NOMO-1 treated with DMSO at 0.1 percent for 48 hours (cell line): ENCODE data around the gene SPO11.
"Not testable (repeated sequence)": the region's sequence is repeated elsewhere in the genome, so short reads cannot be mapped to it uniquely, and the experiment has no call there.

Experiments
- DNase-seq: peaks from one replicate; lab custom pipeline; 2025; ENCODE audit not compliant: unreplicated experiment; lab: John Stamatoyannopoulos, UW

SPO11 gene

DNA sequence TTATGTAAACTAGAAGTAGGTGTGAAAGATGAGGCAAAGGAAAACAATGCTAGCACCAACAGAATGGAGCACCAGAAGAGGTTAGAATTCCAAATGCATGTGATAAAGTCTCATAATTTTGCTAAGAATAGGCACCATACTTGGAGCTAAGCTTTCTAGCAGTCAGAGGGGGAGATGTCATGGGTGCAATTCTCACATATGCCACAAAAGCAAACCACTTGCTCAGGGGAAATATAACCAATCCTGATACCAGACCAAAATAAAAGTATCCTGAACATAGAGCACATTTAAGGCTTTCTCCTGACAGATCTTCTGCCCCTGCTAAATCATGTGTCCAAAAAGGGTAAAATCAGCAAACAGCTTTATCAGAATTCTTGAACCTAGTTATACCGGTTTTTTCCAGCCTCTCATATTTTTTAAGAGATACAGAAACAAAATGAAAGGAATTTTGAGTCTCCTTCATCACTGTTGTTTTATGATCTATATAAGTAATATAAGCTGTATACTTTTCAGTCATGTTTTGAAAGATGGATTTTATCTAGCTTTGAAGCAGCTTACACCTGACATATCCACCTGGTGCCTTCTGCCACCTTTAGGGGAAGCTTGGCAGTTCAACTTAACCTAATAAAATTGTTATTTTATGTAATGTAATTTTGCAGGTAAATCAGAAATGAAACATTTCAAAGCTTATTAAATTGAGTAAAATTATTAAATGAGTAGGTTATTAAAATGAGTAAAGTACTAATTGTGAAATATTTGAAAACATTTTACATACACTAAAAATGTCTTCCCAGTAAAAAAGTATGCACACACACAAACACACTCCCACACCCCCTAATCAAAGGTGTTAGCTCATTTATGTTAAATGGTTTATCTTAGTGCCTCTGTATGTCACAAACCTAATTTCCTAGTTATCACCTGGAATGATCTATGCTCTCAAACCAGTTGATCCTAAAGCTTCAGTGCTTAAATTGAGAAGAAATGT, 2.8 kb downstream of the SPO11 start:
- DNase-seq, result no peak

DNA sequence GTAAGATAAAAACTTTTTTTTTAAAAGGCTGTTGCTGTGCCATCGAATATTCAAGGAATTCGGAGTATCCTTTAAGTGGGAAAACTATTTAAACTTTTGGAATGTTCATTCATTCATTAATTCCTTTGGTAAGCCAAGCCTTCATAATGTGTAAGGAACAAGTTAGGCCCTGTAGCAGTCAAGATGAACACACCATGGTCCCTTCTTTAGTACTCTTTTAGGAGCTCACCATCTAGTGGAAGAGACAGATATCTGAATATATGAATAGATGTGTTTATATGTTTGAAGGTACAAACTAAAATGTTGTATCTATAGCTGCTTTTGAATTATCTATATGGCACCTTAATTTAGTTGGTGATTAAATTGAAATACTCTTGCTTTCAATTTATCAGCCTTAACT, 5.8 kb downstream of the SPO11 start:
- DNase-seq, result peak; percentile 10

DNA sequence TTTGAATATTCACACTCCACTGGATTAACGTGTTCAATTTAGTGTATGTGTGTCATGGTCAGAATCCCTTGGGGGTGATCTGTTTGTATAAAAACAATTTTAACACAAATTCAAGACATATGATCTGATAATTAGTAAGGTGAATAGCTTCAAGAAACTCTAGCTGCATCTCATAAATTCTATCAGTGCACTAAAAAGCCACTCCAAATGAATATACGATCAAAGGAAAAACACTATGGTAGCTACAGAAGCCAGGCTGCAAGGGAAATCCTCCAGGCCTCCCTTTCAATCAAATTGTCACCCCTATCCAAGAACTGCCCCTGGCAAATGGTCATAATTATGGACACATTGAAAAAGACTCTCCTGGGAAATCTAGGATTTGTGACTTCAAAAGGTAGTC, 12.1 kb downstream of the SPO11 start:
- no peak for DNase-seq

DNA sequence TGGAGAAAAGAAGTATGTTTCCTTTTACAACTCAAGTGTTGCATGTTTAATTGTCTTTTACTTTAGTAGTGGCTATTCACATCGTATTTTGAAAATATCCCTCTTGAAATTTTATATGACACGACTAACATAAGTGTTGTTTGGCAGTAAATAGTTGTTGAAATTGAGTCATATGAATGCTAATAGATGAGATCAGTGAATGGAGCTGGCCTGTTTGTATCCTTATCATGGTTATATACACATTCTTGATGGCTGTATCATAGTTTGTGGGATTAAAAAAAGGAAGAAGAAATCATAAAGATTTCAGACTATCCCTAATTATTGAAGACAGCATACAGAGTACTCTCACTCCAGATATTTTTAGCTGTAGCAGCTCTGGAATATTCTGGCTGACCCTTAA, 13.2 kb downstream of the SPO11 start:
- DNase-seq, result no peak

DNA sequence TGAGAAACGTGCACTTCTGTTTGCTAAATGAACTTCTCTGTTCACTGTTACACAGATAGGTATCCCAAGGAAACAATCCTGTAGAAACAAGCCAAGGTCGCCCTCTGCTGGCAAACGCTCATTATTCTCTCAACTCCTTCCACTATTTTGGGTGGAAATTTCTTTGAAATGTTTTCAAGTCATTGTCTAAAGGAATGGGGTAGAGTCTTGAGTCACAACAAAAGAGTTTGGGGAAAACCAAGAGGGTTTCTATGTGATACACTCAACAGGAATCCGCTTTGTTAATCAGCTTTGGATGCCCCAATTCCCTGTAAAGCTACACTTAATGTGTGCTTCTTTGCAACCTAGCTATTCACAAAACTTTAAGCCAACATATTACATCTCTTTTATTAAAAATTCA, 16.9 kb downstream of the SPO11 start:
- peak; percentile 69 for DNase-seq

DNA sequence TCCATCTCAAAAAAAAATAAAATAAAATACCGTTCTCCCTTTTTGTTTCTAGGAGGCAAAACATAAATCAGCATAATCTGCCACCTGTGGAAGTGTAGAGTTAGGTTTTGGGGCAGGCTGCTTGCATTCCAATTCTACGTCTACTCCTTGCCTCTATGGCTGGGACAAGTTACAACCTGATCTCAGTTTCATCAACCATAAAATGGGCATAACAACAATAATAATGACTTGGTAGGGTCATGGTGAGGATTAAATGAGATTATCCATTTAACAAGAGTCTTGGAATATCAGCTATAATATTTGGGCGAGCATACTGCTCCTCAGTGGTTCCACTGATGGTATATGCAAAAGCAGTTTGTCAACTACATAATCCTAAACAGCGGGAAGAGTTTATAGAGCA, 17.8 kb downstream of the SPO11 start:
- DNase-seq, result no peak

DNA sequence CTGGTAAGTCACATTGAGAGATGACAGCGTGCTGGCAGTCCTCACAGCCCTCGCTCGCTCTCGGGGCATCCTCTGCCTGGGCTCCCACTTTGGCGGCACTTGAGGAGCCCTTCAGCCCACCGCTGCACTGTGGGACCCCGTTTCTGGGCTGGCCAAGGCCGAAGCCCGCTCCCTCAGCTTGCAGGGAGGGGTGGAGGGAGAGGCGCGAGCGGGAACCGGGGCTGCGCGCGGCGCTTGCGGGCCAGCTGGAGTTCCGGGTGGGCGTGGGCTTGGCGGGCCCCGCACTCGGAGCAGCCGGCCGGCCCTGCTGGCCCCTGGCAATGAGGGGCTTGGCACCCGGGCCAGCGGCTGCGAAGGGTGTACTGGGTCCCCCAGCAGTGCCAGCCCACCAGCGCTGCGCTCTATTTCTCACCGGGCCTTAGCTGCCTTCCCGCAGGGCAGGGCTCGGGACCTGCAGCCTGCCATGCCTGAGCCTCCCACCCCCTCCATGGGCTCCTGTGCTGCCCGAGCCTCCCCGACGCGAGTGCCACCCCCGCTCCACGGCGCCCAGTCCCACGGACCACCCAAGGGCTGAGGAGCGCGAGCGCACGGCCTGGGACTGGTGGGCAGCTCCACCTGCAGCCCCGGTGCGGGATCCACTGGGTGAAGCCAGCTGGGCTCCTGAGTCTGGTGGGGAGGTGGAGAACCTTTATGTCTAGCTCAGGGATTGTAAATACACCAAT, 18.8 kb downstream of the SPO11 start:
- not testable (repeated sequence) for DNase-seq

DNA sequence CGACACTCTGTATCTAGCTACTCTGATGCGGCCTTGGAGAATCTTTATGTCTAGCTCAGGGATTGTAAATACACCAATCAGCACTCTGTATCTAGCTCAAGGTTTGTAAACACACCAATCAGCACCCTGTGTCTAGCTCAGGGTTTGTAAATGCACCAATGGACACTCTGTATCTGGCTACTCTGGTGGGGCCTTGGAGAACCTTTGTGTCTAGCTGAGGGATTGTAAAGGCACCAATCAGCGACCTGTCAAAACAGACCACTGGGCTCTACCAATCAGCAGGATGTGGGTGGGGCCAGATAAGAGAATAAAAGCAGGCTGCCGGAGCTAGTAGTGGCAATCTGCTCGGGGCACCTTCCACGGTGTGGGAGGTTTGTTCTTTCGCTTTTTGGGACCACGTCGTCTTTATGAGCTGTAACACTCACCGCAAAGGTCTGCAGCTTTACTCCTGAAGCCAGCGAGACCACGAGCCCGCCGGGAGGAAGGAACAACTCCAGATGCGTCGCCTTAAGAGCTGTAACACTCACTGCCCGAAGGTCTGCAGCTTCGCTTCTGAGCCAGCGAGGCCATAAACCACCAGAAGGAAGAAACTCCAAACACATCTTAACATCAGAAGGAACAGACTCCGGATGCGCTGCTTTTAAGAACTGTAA, 19.4 kb downstream of the SPO11 start:
- not testable (repeated sequence) for DNase-seq

DNA sequence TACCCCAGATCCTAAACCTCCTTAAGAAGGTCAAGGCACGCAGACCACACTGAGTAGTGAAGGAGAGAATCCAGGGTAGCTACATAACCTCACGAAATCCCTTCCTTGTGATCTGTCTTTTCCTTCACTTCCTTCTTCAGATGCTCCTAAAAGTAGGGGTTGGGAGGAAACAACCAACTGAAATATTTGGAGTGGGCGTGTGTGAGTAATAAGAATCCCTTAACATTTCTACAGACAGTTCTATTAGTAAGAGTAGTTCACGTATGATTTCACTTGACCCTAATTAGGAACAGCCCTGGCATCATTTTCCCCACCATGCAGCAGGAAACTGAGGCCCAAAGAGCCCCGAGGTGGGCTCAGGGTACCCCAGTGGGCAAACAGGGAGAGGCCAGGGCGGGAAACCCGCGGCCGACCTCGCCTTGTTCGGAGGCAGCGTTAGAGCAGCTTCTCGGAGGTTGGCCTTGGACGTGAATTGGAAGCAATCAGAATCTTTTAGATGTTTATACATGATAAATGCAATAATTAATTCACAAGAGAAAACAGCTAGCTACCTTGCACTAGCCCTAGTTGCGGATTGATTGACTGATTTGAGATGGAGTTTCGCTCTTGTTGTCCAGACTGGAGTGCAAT, 20.6 kb downstream of the SPO11 start:
- DNase-seq, result no peak

DNA sequence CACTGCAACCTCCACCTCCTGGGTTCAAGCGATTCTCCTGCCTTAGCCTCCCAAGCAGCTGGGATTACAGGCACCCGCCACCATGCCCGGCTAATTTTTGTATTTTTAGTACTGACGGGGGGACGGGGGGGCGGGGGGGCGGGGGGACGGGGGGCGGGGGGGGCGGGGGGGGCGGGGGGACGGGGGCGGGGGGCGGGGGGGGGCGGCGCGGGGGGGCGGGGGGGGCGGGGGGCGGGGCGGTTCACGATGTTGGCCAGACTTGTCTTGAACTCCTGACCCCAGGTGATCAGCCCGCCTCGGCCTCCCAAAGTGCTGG, 21.1 kb downstream of the SPO11 start:
- not testable (repeated sequence) for DNase-seq

DNA sequence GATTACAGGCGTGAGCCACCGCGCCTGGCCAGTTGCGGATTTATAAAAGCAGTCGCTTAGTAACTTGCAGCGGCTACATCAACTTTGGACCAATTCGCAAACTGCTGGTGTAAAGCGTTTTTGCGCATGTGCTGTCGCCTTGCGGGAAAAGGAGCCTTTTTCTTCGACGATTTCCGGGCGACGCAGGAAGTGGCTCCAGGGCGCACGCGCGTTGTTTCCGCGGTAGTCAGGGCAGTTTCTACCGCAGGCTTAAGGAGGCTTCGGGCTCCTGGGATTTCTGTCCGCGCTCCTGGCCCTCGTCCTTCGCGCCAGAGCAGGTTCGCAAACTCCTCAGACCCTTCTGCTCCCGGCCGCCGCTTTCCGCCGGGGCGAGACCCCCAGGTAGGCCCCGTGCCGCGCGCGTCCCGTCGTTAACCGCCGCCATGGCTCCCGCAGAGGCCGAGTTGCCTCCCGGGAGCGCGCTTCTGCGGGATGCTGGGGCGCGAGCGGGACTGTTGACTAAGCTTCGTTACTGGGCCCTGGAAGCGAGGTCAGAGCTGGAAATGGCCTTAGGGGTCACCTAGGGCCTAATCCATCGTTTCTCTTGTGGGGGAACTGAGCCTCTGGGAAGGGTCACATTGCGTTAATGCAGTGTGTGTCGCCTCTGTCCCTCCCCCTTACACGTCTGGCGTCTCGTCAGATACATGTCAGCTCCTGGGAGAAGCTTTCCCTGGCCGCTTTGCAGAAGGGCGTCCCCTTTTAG, 21.6 kb downstream of the SPO11 start, which contains the start of gene RAE1:
Gene RAE1 (plus strand): TSS at position 214 of the 742 bp plus-strand sequence. CDS start 2,784 bp downstream, outside the sequence.
- peak; percentile 87 for DNase-seq

DNA sequence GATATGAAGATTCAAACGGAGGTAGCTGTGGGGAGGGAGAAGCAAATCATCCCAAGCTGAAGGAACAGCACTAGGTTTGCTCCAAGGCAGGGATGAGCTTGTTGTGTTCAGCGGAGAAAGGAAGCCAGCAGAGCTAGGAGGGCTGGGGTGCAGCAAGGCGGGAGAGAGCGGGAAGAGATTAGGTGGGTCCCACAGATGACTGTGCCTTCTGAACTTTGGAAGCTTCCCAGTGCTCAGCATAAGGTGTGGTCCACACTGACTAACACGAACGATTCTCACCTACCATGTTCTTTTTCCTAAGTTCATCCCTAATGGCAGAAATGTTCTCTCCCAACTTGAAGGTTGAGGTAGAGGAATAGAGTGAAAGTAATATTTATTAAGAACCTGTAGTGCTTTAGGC, 22.7 kb downstream of the SPO11 start:
- DNase-seq, result no peak

DNA sequence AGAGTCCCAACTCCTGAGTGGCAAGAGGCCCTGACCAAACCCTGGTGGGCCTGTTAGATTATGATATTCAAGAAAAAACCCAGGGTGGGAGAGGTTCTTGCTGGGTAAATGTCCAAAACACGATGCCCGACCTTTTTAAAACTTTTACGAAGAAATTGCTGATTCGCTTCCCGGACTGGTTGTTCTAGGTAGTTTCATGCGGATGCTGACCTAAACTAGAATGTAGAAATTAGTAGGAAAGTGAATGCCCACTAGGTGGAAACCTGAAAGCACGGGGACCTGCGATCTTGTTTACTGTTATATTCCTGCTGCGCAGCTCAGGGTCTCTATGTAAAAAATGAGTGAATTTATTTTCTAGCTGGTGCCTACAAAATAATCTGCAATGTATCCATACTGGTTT, 23.7 kb downstream of the SPO11 start:
- DNase-seq, result no peak

DNA sequence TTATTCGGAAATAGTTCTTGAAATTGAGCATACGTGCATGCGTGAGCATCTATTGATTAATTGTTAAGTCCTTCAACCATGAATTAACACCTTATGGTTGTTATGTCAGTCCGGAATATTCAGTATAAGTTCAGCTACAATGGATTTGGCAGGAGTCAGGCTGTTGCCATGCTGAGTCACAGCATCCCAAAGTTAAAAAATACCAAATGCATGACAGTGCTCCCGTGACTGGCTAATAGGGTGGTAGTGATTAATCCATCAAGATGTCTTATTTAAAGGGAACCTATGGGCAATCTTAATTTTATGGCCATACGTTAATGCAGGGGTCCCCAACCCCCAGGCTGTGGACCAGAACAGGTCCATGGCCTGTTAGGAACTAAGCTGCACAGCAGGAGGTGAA, 31.9 kb downstream of the SPO11 start:
- DNase-seq, result no peak

DNA sequence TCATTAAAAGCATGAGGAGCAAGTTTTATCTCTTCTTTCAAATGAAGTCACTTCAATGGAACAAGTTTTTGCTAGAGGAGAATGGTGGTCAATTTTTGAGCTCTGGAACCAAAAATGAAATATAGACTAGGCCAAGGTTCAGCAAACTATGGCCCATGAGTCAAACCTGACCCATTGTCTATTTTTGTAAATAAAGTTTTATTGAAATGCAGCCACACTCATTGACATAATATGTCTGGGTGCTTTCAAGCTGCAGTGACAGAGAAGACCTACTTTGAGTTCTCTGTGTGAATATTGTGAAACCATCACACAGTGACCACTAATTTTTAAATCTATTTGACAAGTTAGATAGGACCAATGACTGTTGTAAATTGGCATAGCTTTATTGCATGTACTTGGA, 34.8 kb downstream of the SPO11 start:
- DNase-seq, result no peak

DNA sequence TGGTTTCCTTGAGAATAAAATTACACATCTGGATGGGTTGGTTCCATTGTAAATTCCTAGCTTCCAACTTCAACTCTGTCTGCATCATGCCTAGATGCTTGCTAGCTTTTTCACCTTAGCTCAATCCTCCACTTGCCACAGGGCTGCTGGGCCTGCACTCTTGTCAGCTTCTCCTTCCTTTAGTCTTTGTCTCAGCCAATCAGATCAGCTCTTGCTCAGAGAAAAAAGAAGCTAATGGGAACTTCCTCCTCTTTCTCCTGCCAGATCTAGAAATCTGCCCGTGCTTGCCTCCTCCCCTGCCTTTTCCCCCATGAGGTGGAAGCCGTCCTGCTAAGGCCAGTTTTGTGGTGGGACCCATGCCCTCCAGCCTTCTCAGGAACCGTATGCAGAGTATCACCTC, 40.0 kb downstream of the SPO11 start:
- DNase-seq, result peak; percentile 15

DNA sequence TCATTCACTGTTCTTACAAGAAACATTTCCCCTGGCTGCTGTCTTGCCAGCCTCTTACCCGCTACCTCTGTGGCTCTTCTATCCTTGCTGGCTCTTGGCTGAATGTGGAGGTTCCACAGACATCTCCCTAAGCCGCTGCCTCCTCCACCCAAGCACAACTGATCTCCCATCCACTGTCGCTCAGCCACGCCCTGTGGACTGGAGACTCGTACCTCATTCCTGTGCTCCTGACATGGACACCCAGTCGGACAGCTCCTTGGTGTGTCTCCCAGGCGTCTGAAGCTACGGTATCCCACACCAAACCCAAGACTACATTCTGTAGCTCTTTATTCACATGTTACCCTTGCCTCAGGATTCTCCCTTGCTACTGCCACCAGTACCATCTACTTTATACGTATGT, 40.7 kb downstream of the SPO11 start:
- DNase-seq, result no peak

DNA sequence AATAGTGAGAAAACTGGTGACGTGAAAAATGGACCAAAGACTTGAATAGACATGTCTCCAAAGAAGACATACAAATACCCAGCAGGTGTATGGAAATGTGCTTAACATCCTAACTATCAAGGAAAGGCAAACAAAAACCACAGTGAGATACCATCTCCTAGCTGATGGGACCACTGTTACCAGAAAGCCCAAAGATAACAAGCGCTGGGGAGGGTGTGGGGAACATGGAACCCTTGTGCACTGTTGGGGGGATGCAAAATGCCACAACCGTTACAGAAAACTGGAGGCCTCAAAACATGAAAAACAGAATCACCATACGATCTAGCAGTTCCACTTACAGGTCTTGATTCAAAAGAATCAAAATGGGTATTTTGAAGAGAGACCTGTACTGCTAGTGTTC, 41.8 kb downstream of the SPO11 start:
- no peak for DNase-seq

DNA sequence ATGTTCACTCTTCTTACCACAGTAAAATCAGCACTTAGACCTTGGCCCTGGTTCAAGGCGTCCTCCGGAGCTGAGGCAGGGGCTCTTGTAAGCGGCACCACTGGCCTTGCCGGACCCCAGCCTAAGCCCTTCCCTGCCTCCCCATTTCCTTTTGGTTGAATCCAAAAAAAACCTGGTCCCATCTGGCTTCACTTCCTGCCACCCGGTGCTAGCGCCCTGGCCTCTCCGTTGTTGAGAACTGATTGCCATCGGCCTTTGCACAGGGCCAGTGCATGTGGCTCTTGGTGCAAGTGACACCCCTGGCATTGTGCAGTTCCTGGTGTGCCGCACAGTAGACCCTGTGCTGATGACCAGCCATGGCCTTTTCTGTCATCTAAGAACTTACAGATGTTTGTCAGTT, 42.6 kb downstream of the SPO11 start:
- DNase-seq, result no peak

DNA sequence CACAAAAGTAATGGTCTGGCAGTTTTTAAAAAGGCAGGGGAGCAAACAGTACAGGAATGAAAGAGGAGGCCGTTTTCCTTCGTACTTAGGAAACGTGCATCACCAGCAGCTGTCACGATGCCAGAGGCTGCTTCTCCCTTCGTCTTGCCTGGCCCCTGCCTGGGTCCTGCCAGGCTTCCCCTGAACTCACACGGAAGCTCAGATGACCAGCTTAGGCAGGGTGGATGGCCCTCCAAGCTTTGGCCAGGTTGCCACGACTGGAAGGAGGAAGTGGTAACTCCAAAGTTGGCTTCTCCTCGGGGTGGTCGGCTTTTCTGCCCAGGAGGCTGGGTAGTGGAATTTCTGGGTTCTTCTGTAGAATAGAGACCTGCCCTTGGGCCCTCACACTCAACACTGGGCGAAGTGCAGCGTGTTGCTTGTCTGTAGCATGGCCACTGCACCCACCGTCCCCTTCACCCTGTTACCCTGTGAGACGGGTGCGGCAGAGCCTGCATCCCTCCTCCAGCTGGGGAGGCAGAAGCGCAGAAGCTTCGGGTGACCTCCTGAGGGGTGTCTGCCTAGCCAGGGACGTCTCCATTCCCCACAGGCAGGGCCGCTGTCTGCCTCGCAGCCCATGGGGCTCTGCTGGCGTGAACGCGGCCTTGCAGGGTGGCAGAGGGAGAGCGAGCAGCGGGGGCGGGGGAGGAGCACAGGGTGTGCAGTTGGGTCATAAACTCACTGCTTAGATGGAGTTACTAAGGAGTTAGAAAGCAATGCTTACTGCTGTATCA, 43.2 kb downstream of the SPO11 start:
- no peak for DNase-seq
